A549 (cell line): ENCODE results near the gene THTPA.

Source experiments
- CEBPB ChIP-seq, 2 experiments: fragments of >200 bp in 1 of 2; sonication (Bioruptor Twin) in 1 of 2; formaldehyde crosslinking in 1 of 2; IDR thresholded peaks; 2 replicates each; pipeline ENCODE4 v1.6.1; 2012 to 2016
- CHD2 ChIP-seq: fragments of 150-350 bp; IDR thresholded peaks from 2 replicates; pipeline ENCODE4 v1.6.1; 2014; ENCODE audit warnings: low read length; ENCODE audit not compliant: partially characterized antibody
- ESRRA ChIP-seq: fragments of 150-350 bp; IDR thresholded peaks from 2 replicates; pipeline ENCODE4 v1.6.1; 2014; ENCODE audit warnings: mild to moderate bottlenecking, low read length, borderline replicate concordance
- RCOR1 ChIP-seq: fragments of 150-350 bp; IDR thresholded peaks from 2 replicates; pipeline ENCODE4 v1.6.1; 2014; ENCODE audit warnings: antibody characterized with exemption, low read length, low read depth
- TF ChIP-seq, protein P1 (sequence below): fragments of >200 bp; sonication (Bioruptor Twin); formaldehyde crosslinking; IDR thresholded peaks from 3 replicates; pipeline ENCODE4 v1.5.1; 2016
- TF ChIP-seq, protein P2 (sequence below): fragments of 250-450 bp; sonication (Bioruptor Pico); IDR thresholded peaks from 2 replicates; pipeline ENCODE4 v1.5.0; 2021; ENCODE audit warnings: mild to moderate bottlenecking, moderate library complexity, borderline replicate concordance
- TF ChIP-seq, protein P3 (sequence below): fragments of 200-600 bp; sonication (generic); IDR thresholded peaks from 2 replicates; pipeline ENCODE4 v1.6.1; 2016; ENCODE audit warnings: antibody characterized with exemption, mild to moderate bottlenecking, moderate library complexity
- TF ChIP-seq, protein P4 (sequence below): IDR thresholded peaks from 2 replicates; pipeline ENCODE4 v1.6.1; 2012

DNA sequence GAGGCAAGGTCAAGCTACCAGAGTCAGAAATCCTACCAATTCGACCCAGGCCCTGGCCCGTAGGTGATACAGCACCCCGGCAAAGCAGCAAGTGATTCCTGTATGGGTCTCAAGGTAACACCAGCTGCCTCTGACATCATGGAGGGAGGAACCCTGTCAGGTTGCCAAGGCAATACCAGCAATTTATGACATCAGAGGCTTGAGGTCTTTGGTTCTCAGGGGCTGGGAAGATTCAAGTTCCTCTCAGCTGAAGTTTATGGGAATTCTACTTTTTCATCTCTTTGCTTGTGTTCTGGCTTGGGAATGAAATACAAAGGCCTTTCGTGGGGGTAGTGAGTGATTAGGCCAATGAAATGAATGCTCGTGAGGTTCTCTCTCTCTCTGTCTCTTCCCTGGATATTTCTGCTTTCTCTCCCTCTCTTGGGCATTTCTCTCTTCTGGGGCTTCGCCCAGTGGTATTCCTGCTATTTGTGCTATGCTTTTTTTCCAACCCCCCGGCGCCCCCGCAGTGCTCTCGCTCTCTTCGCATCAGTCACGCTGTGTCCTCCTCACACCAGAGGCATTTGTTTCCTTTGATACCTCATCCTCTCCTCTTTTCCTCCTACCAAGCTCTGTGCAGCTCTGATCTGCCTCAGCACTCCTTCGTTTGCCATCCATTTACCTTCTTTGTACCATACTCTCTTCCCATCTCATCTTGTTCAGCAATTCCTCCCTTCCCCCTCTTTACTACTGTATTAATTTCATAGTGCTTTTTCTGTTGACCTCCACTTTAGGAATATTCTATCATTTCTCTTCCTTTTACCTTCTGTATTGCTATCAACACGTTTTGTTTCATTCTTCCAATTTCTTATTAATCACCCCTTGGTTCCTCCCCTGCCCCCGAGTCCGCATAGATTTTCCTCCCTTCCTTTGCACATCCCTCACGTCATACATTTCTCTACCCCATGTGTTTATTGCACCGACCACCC, 7.4 kb upstream of the THTPA start:
- TF ChIP-seq, protein P1, sequence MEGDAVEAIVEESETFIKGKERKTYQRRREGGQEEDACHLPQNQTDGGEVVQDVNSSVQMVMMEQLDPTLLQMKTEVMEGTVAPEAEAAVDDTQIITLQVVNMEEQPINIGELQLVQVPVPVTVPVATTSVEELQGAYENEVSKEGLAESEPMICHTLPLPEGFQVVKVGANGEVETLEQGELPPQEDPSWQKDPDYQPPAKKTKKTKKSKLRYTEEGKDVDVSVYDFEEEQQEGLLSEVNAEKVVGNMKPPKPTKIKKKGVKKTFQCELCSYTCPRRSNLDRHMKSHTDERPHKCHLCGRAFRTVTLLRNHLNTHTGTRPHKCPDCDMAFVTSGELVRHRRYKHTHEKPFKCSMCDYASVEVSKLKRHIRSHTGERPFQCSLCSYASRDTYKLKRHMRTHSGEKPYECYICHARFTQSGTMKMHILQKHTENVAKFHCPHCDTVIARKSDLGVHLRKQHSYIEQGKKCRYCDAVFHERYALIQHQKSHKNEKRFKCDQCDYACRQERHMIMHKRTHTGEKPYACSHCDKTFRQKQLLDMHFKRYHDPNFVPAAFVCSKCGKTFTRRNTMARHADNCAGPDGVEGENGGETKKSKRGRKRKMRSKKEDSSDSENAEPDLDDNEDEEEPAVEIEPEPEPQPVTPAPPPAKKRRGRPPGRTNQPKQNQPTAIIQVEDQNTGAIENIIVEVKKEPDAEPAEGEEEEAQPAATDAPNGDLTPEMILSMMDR, result no peak
- TF ChIP-seq, protein P2, sequence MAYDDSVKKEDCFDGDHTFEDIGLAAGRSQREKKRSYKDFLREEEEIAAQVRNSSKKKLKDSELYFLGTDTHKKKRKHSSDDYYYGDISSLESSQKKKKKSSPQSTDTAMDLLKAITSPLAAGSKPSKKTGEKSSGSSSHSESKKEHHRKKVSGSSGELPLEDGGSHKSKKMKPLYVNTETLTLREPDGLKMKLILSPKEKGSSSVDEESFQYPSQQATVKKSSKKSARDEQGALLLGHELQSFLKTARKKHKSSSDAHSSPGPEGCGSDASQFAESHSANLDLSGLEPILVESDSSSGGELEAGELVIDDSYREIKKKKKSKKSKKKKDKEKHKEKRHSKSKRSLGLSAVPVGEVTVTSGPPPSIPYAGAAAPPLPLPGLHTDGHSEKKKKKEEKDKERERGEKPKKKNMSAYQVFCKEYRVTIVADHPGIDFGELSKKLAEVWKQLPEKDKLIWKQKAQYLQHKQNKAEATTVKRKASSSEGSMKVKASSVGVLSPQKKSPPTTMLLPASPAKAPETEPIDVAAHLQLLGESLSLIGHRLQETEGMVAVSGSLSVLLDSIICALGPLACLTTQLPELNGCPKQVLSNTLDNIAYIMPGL (CRISPR knock-in tag), result no peak
- TF ChIP-seq, protein P3, sequence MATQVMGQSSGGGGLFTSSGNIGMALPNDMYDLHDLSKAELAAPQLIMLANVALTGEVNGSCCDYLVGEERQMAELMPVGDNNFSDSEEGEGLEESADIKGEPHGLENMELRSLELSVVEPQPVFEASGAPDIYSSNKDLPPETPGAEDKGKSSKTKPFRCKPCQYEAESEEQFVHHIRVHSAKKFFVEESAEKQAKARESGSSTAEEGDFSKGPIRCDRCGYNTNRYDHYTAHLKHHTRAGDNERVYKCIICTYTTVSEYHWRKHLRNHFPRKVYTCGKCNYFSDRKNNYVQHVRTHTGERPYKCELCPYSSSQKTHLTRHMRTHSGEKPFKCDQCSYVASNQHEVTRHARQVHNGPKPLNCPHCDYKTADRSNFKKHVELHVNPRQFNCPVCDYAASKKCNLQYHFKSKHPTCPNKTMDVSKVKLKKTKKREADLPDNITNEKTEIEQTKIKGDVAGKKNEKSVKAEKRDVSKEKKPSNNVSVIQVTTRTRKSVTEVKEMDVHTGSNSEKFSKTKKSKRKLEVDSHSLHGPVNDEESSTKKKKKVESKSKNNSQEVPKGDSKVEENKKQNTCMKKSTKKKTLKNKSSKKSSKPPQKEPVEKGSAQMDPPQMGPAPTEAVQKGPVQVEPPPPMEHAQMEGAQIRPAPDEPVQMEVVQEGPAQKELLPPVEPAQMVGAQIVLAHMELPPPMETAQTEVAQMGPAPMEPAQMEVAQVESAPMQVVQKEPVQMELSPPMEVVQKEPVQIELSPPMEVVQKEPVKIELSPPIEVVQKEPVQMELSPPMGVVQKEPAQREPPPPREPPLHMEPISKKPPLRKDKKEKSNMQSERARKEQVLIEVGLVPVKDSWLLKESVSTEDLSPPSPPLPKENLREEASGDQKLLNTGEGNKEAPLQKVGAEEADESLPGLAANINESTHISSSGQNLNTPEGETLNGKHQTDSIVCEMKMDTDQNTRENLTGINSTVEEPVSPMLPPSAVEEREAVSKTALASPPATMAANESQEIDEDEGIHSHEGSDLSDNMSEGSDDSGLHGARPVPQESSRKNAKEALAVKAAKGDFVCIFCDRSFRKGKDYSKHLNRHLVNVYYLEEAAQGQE, result no peak
- TF ChIP-seq CEBPB (IDR thresholded peaks at IDR 0.05) (no peak), ESRRA (no peak), CHD2 (no peak), RCOR1 (no peak)
- TF ChIP-seq, protein P4, sequence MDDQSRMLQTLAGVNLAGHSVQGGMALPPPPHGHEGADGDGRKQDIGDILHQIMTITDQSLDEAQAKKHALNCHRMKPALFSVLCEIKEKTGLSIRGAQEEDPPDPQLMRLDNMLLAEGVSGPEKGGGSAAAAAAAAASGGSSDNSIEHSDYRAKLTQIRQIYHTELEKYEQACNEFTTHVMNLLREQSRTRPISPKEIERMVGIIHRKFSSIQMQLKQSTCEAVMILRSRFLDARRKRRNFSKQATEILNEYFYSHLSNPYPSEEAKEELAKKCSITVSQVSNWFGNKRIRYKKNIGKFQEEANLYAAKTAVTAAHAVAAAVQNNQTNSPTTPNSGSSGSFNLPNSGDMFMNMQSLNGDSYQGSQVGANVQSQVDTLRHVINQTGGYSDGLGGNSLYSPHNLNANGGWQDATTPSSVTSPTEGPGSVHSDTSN, result no peak
